Gastroesophageal sphincter (tissue), 4 donors: ENCODE data around the gene TATDN2. TPM values are rescaled to one million over a fixed set of nuclear protein-coding genes. Genes with fewer than 3 reads are reported as not detected.

ENCODE experiments used
- ATAC-seq: fragments of 150-250 bp; one replicate; pipeline ENCODE4 v1.9.1; 2016; ENCODE audit warnings: mild to moderate bottlenecking, moderate library complexity
- H3K27ac ChIP-seq, 4 donors: fragments of 200-600 bp; sonication (generic) in 3 of 4; 1 replicate in 3 of 4; 2 replicates in 1 of 4; pipeline ENCODE4 v1.5.1; 2016 to 2019
- H3K27me3 ChIP-seq: fragments of 200-600 bp; sonication (generic); one replicate; pipeline ENCODE4 v1.5.1; 2019
- H3K36me3 ChIP-seq, 2 donors: fragments of 200-600 bp; sonication (generic); one replicate each; pipeline ENCODE4 v1.5.1; 2019; ENCODE audit warnings: control low read depth in 1 of 2
- H3K4me1 ChIP-seq, 3 donors: fragments of 200-600 bp; sonication (generic); 1 replicate in 2 of 3; 2 replicates in 1 of 3; pipeline ENCODE4 v1.5.1; 2016 to 2019; ENCODE audit warnings: control low read depth in 2 of 3
- H3K4me3 ChIP-seq, 2 donors: fragments of 200-600 bp; sonication (generic); one replicate each; pipeline ENCODE4 v1.5.1; 2019; ENCODE audit warnings: mild to moderate bottlenecking in 1 of 2, moderate library complexity in 1 of 2
- H3K9me3 ChIP-seq, 3 donors: fragments of 200-600 bp; sonication (generic); one replicate each; pipeline ENCODE4 v1.5.1; 2017 to 2019; ENCODE audit warnings: control low read depth in 2 of 3
- EP300 ChIP-seq: sonication (generic); formaldehyde crosslinking; IDR thresholded peaks from one replicate; pipeline ENCODE4 v1.6.1; 2017; ENCODE audit warnings: antibody characterized with exemption, mild to moderate bottlenecking
- POLR2A ChIP-seq, 2 donors: fragments of 450-650 bp; IDR thresholded peaks; one replicate each; pipeline ENCODE4 v1.6.1; 2017; ENCODE audit warnings: antibody characterized with exemption in 2 of 2, mild to moderate bottlenecking in 2 of 2, moderate library complexity in 1 of 2
- POLR2AphosphoS5 ChIP-seq: sonication (generic); formaldehyde crosslinking; IDR thresholded peaks from one replicate; pipeline ENCODE4 v1.6.1; 2017; ENCODE audit warnings: antibody characterized with exemption
- WGBS, 2 donors: methylation state at CpG; one replicate each; pipeline ENCODE4 v1.1.5; 2018; ENCODE audit warnings: low coverage in 1 of 2; 5-methylcytosine and 5-hydroxymethylcytosine counted together
- total RNA-seq, 4 donors: library from RNA; depleted of rRNA; stranded (reverse); fragments of >200 nt; gene quantifications; one replicate each; pipeline ENCODE4 v1.1.0, GENCODE V29; 2016
- TF ChIP-seq, protein P1 (sequence below), 4 experiments: fragments of 200-600 bp in 2 of 4; fragments of 450-650 bp in 2 of 4; sonication (generic) in 1 of 4; IDR thresholded peaks; one replicate each; pipeline ENCODE4 v1.5.1; 2017 to 2019; ENCODE audit warnings: antibody characterized with exemption in 4 of 4, mild to moderate bottlenecking in 2 of 4, moderate library complexity in 2 of 4

TATDN2 gene
- total RNA-seq, 4 donors from 2014 or later, result 10.0 to 28.4 (median 22.6) TPM

DNA sequence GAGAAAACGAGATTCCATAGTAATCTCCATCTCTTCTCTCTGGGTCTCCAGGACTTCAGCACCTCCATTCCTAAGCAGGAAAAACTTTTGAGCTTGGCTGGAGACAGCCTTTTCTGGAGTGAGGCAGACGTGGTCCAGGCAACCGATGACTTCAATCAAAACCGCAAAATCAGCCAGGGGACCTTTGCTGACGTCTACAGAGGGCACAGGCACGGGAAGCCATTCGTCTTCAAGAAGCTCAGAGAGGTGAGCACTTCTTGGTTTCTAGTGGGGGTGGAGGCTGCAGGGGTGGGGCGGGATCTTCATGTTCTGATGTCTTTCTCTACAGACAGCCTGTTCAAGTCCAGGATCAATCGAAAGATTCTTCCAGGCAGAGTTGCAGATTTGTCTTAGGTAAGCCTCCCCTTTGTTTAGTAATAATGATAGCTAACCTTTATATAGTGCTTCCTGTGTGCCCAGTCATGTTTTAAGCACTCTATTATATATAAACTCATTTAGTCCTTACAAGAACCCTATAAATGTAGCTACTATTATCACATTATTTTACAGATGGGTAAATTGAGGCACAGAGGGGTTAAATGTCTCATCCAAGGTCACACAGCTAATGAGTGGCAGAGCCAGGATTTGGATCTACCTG, 35.0 kb upstream of the TATDN2 start:
- 76 to 81% methylated on average over 5 to 7 of the region's 9 CpGs for WGBS, 2 donors
- ATAC-seq, result no peak

DNA sequence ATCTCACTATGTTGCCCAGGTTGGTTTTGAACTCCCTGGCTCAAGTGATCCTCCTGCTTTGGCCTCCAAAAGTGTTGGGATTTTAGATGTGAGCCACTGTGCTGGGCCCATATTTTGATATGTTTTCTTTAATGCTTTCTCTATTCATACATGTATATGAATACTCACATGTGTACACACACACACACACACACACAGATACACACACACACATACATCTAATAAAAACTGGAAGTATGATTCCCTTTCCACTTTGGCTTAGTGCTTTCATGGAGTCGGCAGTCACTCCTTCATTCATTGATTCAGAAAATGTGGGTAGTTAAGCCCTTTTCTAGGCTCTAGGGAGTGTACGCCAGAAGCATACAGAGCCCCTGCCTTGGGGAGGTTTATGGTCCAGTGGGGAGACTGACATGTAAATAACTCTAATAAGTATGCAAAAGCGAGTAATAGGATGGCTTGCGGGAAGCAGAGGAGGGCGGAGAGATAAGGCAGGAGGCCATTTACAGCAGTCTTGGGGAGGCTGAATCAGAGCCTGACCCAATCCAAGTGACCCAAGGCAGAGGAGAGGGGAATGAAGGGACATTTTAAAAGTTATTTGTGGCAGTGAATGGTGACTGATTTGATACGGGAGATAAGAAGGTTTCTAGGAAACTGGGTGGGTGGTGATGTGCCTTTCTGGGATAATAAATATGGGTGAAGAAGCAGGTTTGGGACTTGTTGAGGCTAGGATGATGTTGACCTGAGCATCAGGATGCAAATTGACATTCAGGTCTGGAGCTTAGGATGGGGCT, 32.5 kb upstream of the TATDN2 start:
- H3K27ac ChIP-seq, result no peak overlapping the region
- H3K27me3 ChIP-seq, result no peaks in the 10 kb centered on the region
- TF ChIP-seq POLR2A (IDR thresholded peaks at IDR 0.05) (no peak), EP300 (no peak), POLR2AphosphoS5 (no peak)
- TF ChIP-seq, protein P1, sequence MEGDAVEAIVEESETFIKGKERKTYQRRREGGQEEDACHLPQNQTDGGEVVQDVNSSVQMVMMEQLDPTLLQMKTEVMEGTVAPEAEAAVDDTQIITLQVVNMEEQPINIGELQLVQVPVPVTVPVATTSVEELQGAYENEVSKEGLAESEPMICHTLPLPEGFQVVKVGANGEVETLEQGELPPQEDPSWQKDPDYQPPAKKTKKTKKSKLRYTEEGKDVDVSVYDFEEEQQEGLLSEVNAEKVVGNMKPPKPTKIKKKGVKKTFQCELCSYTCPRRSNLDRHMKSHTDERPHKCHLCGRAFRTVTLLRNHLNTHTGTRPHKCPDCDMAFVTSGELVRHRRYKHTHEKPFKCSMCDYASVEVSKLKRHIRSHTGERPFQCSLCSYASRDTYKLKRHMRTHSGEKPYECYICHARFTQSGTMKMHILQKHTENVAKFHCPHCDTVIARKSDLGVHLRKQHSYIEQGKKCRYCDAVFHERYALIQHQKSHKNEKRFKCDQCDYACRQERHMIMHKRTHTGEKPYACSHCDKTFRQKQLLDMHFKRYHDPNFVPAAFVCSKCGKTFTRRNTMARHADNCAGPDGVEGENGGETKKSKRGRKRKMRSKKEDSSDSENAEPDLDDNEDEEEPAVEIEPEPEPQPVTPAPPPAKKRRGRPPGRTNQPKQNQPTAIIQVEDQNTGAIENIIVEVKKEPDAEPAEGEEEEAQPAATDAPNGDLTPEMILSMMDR (IDR thresholded peaks at IDR 0.05), result no peak
- H3K4me1 ChIP-seq, result no peaks in the 10 kb centered on the region
- H3K36me3 ChIP-seq, result peaks cover 0 to 43% of the 10 kb centered on the region in 2 donors
- no peaks in the 10 kb centered on the region for H3K9me3 ChIP-seq
- no peak for ATAC-seq
- H3K4me3 ChIP-seq, result no peak overlapping the region
- WGBS, 2 donors, result 79 to 93% methylated on average over 4 to 5 of the region's 6 CpGs

More for the DNA sequence above, 35.0 kb upstream of the TATDN2 start:
- Histone ChIP-seq H3K36me3 (peaks cover 0 to 50% of the 10 kb centered on the region in 2 donors), H3K4me3 (no peak overlapping the region), H3K27me3 (no peaks in the 10 kb centered on the region), H3K9me3 (no peaks in the 10 kb centered on the region), H3K27ac (no peak overlapping the region), H3K4me1 (no peaks in the 10 kb centered on the region)
- no peak for TF ChIP-seq EP300

DNA sequence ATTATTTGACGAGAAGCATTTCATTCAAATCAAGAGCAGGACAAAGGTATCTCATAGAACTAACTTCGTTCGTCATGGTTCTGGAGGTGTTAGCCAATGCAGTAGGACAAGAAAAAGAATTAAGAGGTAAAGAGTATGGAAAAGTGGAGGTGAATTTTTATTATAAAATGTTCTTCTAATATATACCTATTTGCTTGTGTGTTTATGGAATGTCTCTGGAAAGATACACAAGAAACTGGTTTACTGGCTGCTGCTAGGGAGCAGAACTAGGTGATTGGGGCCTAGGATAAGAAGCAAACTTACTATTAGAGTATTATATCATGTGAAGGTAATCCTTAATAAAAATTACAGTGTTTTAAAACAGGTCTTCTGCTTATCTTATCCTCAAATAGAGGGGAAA, 30.9 kb upstream of the TATDN2 start:
- TF ChIP-seq, protein P1 (IDR thresholded peaks at IDR 0.05), result no peak
- TF ChIP-seq EP300, result no peak

DNA sequence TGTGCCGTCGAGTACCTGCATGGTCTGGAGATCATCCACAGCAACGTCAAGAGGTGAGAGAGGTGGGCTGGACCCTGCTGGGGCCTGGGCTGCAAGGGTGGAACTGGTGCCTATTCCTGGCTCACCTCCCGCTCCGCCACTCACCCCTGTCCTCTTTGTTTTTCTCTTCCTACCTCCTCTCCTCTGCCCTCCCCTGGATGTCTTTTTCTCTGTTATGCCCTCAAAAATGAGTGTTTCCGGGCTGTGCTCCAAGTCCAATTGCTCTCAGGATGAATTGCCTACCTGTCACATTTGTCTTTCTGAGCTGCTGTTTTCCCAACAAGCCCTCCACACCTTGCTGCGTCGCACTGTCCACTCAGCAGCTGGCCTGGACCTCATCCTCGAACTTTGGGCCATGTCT, 28.5 kb upstream of the TATDN2 start:
- TF ChIP-seq EP300, result no peak
- TF ChIP-seq, protein P1 (IDR thresholded peaks at IDR 0.05), result no peak
- no peak for TF ChIP-seq POLR2A (IDR thresholded peaks at IDR 0.05)
- TF ChIP-seq POLR2AphosphoS5, result no peak
- H3K4me1 ChIP-seq, result peaks cover 0 to 5% (median 0%) of the 10 kb centered on the region in 3 donors
- H3K4me3 ChIP-seq, result no peak overlapping the region
- 73% methylated on average over 6 to 9 of the region's 9 CpGs for WGBS, 2 donors
- H3K36me3 ChIP-seq, result peaks cover 0 to 53% of the 10 kb centered on the region in 2 donors
- ATAC-seq, result no peak
- H3K9me3 ChIP-seq, result no peaks in the 10 kb centered on the region
- no peaks in the 10 kb centered on the region for H3K27me3 ChIP-seq
- no peak overlapping the region for H3K27ac ChIP-seq

More for the DNA sequence above, 30.9 kb upstream of the TATDN2 start:
- Histone ChIP-seq H3K27ac (no peak overlapping the region), H3K27me3 (no peaks in the 10 kb centered on the region), H3K4me3 (no peak overlapping the region), H3K4me1 (no peaks in the 10 kb centered on the region), H3K36me3 (peaks cover 0 to 52% of the 10 kb centered on the region in 2 donors), H3K9me3 (no peaks in the 10 kb centered on the region)
- WGBS, 2 donors, result 64 to 100% methylated on average over 3 of the region's 3 CpGs
- no peak for ATAC-seq

DNA sequence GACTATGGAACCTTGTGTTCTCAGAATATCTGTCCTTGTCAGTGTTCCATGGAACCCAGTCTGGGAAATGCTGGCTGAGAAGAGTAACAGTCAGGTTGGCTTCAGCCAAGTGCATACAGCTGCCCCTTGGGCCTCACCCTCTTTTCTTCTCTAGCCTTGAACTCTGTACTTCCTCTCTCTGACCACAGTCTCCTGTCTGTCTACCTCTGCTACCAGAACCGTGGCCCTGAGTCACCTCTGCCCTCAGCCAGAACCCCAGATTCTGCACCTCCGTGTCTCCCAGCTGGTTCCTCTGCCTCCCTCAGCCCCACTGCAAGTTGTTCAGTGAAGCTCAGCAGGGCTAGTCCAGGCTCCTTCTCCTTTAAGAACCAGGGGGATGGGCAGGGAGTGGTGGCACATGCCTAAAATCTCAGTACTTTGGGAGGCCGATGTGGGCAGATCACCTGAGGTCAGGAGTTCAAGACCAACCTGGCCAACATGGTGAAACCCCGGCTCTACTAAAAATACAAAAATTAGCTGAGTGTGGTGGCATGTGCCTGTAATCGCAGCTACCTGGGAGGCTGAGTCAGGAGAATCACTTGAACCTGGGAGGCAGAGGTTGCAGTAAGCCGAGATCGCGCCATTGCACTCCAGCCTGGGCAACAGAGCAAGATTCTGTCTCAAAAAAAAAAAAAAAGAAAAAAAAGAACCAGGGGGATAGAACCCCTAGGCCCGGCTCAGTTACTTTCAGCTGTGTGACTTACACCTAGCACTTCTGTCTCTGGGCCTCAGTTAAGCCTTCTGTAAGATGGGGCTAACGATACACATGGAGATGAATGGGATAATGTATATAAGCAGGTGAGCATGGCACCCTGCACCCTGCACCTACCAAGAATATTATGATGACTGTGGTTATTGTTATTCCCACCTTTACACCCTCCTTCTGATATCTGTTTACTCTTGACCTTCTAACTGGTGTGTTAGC, 24.3 kb upstream of the TATDN2 start:
- ATAC-seq, result no peak
- Histone ChIP-seq H3K27ac (no peak overlapping the region), H3K27me3 (no peaks in the 10 kb centered on the region), H3K36me3 (peaks cover 0 to 46% of the 10 kb centered on the region in 2 donors), H3K4me1 (peaks cover 0 to 10% (median 0%) of the 10 kb centered on the region in 3 donors), H3K9me3 (no peaks in the 10 kb centered on the region), H3K4me3 (no peak overlapping the region)
- 83 to 92% methylated on average over 5 to 8 of the region's 10 CpGs for WGBS, 2 donors
- TF ChIP-seq POLR2A (IDR thresholded peaks at IDR 0.05) (no peak), POLR2AphosphoS5 (no peak)
